Choroid plexus epithelial cell (primary cell): ENCODE measurements around the gene DNAJC28.

Experiments used
- DNase-seq: peaks from one replicate; pipeline ENCODE4 v3.0.0-alpha.2; 2010; ENCODE audit warnings: low read depth
- H3K4me3 ChIP-seq: 2 replicates; pipeline ENCODE4 v1.5.1; 2011; ENCODE audit warnings: low read depth, mild to moderate bottlenecking, control low read depth, low read length, moderate library complexity
- TF ChIP-seq, protein P1 (sequence below): conservative IDR thresholded peaks from 2 replicates; pipeline ENCODE4 v1.5.1; 2011; ENCODE audit warnings: low read depth, mild to moderate bottlenecking, control low read depth, inconsistent platforms, low read length, moderate library complexity

The DNAJC28 gene

DNA sequence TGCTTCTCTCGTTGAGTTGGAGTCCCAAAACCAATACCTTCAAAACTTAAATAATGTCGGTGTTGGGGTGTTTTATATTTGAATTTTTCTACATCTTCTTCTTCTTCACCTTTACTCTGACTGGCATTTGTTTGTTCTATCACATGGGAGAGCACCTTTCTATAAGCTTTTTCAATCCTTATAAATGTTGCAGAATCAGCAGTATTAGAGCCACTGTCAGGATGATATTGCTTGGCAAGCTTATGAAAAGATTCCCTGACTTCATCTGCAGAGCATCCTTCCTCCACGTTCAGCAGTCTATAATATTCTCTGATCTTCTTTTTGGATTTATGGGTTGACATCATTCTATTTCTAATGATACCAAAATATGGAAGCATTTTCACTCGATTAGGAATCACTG lies 2.6 kb downstream of the DNAJC28 start:
- no peak for DNase-seq
- H3K4me3 ChIP-seq = no peak overlapping the region
- TF ChIP-seq, protein P1, sequence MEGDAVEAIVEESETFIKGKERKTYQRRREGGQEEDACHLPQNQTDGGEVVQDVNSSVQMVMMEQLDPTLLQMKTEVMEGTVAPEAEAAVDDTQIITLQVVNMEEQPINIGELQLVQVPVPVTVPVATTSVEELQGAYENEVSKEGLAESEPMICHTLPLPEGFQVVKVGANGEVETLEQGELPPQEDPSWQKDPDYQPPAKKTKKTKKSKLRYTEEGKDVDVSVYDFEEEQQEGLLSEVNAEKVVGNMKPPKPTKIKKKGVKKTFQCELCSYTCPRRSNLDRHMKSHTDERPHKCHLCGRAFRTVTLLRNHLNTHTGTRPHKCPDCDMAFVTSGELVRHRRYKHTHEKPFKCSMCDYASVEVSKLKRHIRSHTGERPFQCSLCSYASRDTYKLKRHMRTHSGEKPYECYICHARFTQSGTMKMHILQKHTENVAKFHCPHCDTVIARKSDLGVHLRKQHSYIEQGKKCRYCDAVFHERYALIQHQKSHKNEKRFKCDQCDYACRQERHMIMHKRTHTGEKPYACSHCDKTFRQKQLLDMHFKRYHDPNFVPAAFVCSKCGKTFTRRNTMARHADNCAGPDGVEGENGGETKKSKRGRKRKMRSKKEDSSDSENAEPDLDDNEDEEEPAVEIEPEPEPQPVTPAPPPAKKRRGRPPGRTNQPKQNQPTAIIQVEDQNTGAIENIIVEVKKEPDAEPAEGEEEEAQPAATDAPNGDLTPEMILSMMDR = no peak

DNA sequence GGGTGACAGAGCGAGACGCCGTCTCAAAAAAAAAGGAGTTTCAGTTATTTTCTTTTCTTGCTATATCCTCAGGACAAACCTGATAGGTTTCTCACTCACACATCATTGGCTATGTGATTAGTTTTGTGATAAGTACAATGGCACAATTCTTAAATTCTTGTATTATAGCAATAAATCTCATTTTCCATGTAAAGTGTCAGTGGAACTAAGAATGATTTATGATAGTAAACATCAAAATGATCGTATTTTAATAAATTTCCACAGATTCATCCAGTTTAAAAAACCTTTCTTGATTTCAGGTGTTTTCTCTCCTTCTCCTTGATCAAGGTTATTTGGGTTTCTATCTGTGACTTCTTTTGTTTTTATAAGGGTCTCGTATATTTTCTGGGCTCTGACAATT lies 3.5 kb downstream of the DNAJC28 start:
- DNase-seq = no peak
- no peak overlapping the region for H3K4me3 ChIP-seq
- TF ChIP-seq, protein P1 = no peak

DNA sequence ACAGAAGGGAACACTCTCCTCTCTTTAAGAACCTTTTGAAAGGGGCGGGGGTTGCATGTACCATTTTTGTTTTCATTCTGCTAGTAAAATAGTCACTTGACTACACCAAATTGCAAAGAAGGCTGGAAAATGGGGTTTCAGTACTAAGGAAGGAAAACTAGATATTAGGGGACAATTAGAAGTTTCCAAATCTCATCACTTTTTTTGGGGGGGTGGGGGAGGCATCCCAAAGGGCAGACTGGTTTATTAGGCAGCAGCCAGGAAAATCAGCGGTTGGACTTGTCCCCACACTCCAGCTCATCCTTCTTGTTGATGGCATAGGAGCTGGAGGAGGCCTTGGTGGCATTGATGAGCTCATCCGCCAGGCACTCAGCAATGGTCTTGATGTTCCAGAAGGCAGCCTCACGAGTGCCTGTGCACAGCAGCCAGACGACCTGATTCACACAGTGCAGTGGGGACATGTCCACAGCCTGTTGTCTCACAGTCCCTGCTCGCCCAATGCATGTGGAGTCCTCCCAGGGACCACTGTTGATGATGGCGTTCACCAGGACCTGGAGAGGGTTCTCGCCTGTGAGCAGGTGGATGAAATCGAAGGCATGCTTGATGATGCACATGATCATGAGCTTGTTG lies 10.1 kb downstream of the DNAJC28 start:
- TF ChIP-seq, protein P1 = no peak
- H3K4me3 ChIP-seq = no peak overlapping the region
- no peak for DNase-seq

DNA sequence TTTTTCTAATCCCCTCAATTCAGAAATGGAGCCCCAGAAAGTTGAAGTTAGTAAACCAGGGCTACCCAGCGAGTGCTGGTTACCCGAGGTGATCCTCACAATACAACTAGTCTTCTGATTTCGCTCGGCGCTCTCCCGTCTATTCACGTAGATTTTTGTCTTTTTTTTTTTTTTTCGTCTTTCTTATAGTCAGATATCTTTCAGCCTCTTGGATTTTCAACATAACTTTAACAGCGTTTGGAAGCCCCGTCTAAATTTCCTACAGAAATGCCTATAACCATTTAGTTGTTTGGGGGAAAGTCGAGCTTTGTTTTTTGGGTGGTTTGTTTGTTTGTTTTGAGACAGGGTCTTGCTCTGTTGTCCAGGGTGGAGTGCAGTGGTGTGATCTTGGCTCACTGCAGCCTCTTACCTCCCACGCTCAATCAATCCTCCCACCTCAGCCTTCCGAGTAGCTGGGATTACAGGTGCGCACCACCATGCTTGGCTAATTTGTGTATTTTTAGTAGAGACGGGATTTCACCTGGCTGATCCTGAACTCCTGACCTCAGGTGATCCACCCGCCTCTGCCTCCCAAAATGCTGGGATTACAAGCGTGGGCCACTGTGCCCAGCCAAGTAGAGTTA lies 10.9 kb downstream of the DNAJC28 start:
- DNase-seq = no peak
- H3K4me3 ChIP-seq = peak overlapping the region; percentile 86
- TF ChIP-seq, protein P1 = no peak

DNA sequence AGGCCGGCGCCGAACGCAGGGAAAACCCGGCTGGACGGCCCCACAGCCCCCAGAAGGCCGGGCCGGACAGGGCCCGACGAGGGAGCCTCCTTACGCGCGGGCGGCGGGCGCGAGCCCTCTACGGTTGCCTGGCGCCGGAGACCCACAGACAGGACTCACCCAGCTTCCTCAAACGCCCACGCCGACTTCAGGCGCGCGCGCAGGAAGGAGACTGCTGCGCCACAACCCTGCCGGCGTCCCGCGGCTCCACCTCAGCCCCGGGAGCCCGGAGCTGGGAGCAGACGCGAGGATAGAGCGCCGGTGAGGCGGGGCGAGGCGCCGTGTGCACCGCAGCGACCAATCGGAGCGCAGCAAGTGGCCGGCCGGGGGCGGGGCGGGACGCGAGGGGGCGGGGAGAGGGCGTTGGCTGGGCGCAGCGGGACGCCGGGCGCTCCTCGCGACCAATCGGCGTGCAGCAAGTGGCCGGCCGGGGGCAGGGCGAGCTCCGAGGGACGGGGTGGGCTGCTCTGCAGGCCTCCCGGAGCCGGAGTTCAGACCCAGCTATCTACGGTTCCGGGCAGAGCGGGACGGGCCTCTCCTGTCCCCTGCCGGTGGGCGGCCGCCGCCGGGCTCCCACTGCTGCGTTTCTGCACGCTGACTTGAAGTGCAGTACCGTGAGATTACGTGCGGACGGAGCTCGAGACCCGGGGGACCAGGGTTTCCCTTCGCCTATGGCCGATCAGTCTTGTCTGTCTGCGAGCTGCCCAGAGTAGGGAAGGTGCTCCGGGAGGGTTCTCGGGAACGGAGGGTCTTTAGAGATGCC lies 11.6 kb downstream of the DNAJC28 start, which contains the start of gene TMEM50B:
Gene TMEM50B (minus strand): TSS at position 296 of the 802 bp plus-strand sequence. CDS start 11,089 bp downstream, outside the sequence.
- TF ChIP-seq, protein P1 = peak; percentile 44
- DNase-seq = peak; percentile 97
- H3K4me3 ChIP-seq = peak within 1 kb of the TSS; percentile 86

DNA sequence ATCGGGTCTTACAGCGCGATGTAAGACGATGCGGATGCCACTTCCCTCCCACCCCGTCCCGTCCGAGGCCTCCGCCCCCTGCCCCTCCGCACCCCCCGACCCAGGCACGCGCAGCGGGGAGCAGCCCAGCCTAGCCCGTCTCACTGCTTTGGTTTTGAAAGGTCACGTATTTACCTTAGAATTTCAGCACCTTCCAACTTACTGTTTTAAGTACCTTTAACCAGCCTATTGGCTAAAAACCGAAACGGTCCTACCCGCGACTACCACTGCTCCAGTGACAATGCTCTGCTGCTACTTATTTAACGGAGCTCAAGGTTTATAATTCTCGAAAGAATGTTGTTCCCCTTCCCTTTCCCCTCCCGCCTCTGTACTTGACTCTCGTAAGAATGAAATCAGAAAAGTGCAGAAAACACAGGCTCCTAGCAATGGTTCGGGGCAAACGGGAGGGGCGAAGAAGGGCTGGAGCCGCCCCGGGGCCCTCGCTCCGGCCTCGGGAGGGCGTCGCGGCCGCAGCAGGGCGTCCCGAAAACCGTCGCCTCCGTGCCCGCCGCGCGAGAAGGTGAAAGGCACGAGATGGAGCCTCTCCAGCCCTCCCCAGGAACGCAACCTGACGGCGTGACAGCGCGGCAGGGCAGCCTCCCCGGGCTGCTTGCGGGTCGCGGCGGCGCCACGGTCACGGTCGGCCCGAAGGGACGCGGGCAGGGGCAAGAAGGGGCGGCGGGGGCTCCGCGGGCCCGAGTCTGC lies 12.4 kb downstream of the DNAJC28 start:
- peak; percentile 33 for DNase-seq
- TF ChIP-seq, protein P1 = no peak

More for the DNA sequence above, 12.4 kb downstream of the DNAJC28 start:
- peak overlapping the region; percentile 86 for H3K4me3 ChIP-seq
